GM12874 (cell line): ENCODE data around the gene PKP4.

Source experiments
- CTCF ChIP-seq: IDR thresholded peaks from 2 replicates; pipeline ENCODE4 v1.5.1; 2011; ENCODE audit warnings: low read depth, mild to moderate bottlenecking, control low read depth, low read length, moderate library complexity; ENCODE audit not compliant: insufficient read depth

Gene PKP4

GRCh38 chr2:158456309-158457066 lies at the start of gene PKP4, which contains the start of gene CCDC148:
Gene PKP4 (plus strand): TSS chr2:158456952. CDS start chr2:158533185, 76,233 bp downstream.
Gene CCDC148 (minus strand): TSS chr2:158456753. CDS start chr2:158456439, 314 bp downstream.
- no peak for TF ChIP-seq CTCF

- TF ChIP-seq CTCF: no peak
Measured at GRCh38 chr2:158407031-158407430, 49.7 kb upstream of the PKP4 start.

- no peak for TF ChIP-seq CTCF
Measured at GRCh38 chr2:158410132-158410531, 46.6 kb upstream of the PKP4 start.

GRCh38 chr2:158411748-158412147 lies 45.0 kb upstream of the PKP4 start:
- TF ChIP-seq CTCF: no peak

GRCh38 chr2:158412206-158412605 lies 44.5 kb upstream of the PKP4 start:
- TF ChIP-seq CTCF: no peak

GRCh38 chr2:158413581-158413980 lies 43.2 kb upstream of the PKP4 start:
- no peak for TF ChIP-seq CTCF

GRCh38 chr2:158414538-158414937 lies 42.2 kb upstream of the PKP4 start:
- TF ChIP-seq CTCF: no peak
